BLaER1 (cell line): ENCODE data around the gene HIGD2A.
"Not testable (repeated sequence)": the region's sequence is repeated elsewhere in the genome, so short reads cannot be mapped to it uniquely, and the experiment has no call there.

Experiments used
- H3K27ac ChIP-seq: shearing (Covaris generic); formaldehyde crosslinking; 2 replicates; pipeline ENCODE4 v1.8.1; 2022
- H3K27me3 ChIP-seq: shearing (Covaris generic); formaldehyde crosslinking; 2 replicates; pipeline ENCODE4 v1.8.1; 2022
- H3K36me3 ChIP-seq: shearing (Covaris generic); formaldehyde crosslinking; 2 replicates; pipeline ENCODE4 v1.8.1; 2022
- H3K4me1 ChIP-seq: shearing (Covaris generic); formaldehyde crosslinking; 2 replicates; pipeline ENCODE4 v1.8.1; 2022
- H3K4me2 ChIP-seq: shearing (Covaris generic); formaldehyde crosslinking; 2 replicates; pipeline ENCODE4 v1.8.1; 2022
- H3K4me3 ChIP-seq: shearing (Covaris generic); formaldehyde crosslinking; 2 replicates; pipeline ENCODE4 v1.8.1; 2022
- H3K9ac ChIP-seq: shearing (Covaris generic); formaldehyde crosslinking; 2 replicates; pipeline ENCODE4 v1.8.1; 2022
- H3K9me3 ChIP-seq: shearing (Covaris generic); formaldehyde crosslinking; 2 replicates; pipeline ENCODE4 v1.8.1; 2022
- H4K20me1 ChIP-seq: shearing (Covaris generic); formaldehyde crosslinking; 2 replicates; pipeline ENCODE4 v1.8.1; 2022
- Cebpa-rat ChIP-seq: shearing (Covaris generic); IDR thresholded peaks from 2 replicates; pipeline ENCODE4 v1.8.1; 2022

Gene HIGD2A

DNA sequence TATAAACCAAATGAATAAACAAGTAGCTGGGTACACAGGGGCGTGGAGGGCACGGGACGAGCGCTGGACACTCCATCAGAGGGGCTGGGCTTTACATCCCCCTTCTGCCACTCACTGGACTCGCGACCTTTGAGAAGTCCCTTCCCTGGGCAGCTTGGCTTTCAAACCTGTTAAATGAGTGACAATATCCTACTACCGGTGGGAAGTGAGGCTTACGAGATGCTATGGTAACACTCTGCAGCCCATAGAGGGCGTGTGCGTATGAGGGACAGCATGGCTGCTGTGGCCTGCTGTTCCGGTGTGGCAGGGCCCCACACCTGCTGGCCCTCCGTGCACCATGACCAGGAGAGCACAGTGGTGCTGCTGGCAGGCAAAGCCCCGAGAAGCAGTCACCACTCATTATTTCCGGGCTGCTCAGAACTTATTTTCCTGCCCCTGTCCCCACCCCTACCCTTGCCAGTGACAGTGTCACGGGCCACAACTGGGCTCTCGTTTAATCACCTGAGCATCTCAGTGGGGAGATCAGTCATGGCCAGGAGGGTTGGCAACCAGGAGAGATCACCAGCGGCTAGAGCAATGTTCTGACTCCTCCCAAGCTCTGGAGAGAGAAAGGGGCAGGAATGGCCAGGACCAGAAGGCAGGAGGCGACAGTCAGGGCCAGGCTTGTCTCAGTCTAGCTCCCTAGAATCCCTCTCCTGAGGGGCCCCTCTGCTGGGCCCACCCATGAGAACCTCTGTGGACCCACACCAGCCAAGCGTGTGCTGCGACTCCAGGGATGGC is 17.3 kb downstream of the HIGD2A start:
- H3K4me2 ChIP-seq, result no peak overlapping the region
- H3K4me1 ChIP-seq, result peaks cover 7% of the 10 kb centered on the region; the same call in 1 of the 2 replicates
- H3K36me3 ChIP-seq, result peaks cover 76% of the 10 kb centered on the region
- no peaks in the 10 kb centered on the region for H3K27me3 ChIP-seq
- TF ChIP-seq Cebpa-rat, result no peak
- H4K20me1 ChIP-seq, result peaks cover 6% of the 10 kb centered on the region
- H3K27ac ChIP-seq, result no peak overlapping the region
- no peak overlapping the region for H3K4me3 ChIP-seq
- H3K9me3 ChIP-seq, result no peaks in the 10 kb centered on the region
- no peak overlapping the region for H3K9ac ChIP-seq

GRCh38 chr5:176406436-176407052 is 18.0 kb downstream of the HIGD2A start:
- Histone ChIP-seq H3K9ac (no peak overlapping the region), H3K4me2 (no peak overlapping the region)

GRCh38 chr5:176407456-176408251 is 19.1 kb downstream of the HIGD2A start:
- Histone ChIP-seq H4K20me1 (peaks cover 21% of the 10 kb centered on the region), H3K9me3 (no peaks in the 10 kb centered on the region), H3K9ac (no peak overlapping the region), H3K4me2 (no peak overlapping the region), H3K4me3 (no peak overlapping the region), H3K27ac (no peak overlapping the region), H3K4me1 (peaks cover 14% of the 10 kb centered on the region; the same call in 1 of the 2 replicates), H3K27me3 (no peaks in the 10 kb centered on the region), H3K36me3 (peaks cover 71% of the 10 kb centered on the region)
- no peak for TF ChIP-seq Cebpa-rat

More at GRCh38 chr5:176406436-176407052, 18.0 kb downstream of the HIGD2A start:
- Histone ChIP-seq H4K20me1 (peaks cover 13% of the 10 kb centered on the region), H3K27me3 (no peaks in the 10 kb centered on the region), H3K4me1 (peaks cover 7% of the 10 kb centered on the region; the same call in 1 of the 2 replicates), H3K4me3 (no peak overlapping the region), H3K9me3 (no peaks in the 10 kb centered on the region), H3K36me3 (peaks cover 71% of the 10 kb centered on the region), H3K27ac (no peak overlapping the region)
- no peak for TF ChIP-seq Cebpa-rat

DNA sequence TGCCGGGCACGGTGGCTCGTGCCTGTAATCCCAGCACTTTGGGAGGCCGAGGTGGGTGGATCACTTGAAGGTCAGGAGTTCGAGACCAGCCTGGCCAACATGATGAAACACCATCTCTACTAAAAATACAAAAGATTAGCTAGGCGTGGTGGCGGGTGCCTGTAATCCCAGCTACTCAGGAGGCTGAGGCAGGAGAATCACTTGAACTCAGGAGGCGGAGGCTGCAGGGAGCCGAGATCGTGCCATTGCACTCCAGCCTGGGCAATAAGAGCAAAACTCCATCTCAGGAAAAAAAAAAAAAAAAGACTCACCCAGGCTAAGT is 19.7 kb downstream of the HIGD2A start:
- H3K4me2 ChIP-seq, H3K27ac ChIP-seq, H3K9ac ChIP-seq, H3K9me3 ChIP-seq, H3K27me3 ChIP-seq, H3K4me3 ChIP-seq: not testable (repeated sequence)
- Histone ChIP-seq H3K4me1 (peaks cover 14% of the 10 kb centered on the region; the same call in 1 of the 2 replicates), H3K36me3 (peaks cover 71% of the 10 kb centered on the region), H4K20me1 (peaks cover 26% of the 10 kb centered on the region)

- Histone ChIP-seq H3K27me3 (no peaks in the 10 kb centered on the region), H3K9me3 (no peaks in the 10 kb centered on the region), H4K20me1 (peaks cover 30% of the 10 kb centered on the region), H3K4me2 (no peak overlapping the region), H3K36me3 (peaks cover 71% of the 10 kb centered on the region), H3K4me1 (peaks cover 14% of the 10 kb centered on the region; the same call in 1 of the 2 replicates), H3K9ac (no peak overlapping the region), H3K4me3 (no peak overlapping the region), H3K27ac (no peak overlapping the region)
- no peak for TF ChIP-seq Cebpa-rat
These were observed 20.0 kb downstream of the HIGD2A start for GRCh38 chr5:176408590-176408989.

- Histone ChIP-seq H3K4me3 (no peak overlapping the region), H3K27me3 (no peaks in the 10 kb centered on the region), H3K4me1 (peaks cover 13% of the 10 kb centered on the region), H3K4me2 (no peak overlapping the region), H4K20me1 (peaks cover 41% of the 10 kb centered on the region), H3K9me3 (no peaks in the 10 kb centered on the region), H3K27ac (no peak overlapping the region), H3K36me3 (peaks cover 59% of the 10 kb centered on the region), H3K9ac (no peak overlapping the region)
- TF ChIP-seq Cebpa-rat, result no peak
These were observed 21.2 kb downstream of the HIGD2A start for GRCh38 chr5:176409765-176410164.

- Histone ChIP-seq H3K27me3 (no peaks in the 10 kb centered on the region), H3K9ac (no peak overlapping the region), H3K4me3 (no peak overlapping the region), H3K27ac (no peak overlapping the region), H3K9me3 (no peaks in the 10 kb centered on the region), H3K36me3 (peaks cover 51% of the 10 kb centered on the region), H3K4me2 (no peak overlapping the region), H4K20me1 (peaks cover 41% of the 10 kb centered on the region), H3K4me1 (peaks cover 21% of the 10 kb centered on the region)
- no peak for TF ChIP-seq Cebpa-rat
These were observed 22.1 kb downstream of the HIGD2A start for GRCh38 chr5:176410486-176411180.

DNA sequence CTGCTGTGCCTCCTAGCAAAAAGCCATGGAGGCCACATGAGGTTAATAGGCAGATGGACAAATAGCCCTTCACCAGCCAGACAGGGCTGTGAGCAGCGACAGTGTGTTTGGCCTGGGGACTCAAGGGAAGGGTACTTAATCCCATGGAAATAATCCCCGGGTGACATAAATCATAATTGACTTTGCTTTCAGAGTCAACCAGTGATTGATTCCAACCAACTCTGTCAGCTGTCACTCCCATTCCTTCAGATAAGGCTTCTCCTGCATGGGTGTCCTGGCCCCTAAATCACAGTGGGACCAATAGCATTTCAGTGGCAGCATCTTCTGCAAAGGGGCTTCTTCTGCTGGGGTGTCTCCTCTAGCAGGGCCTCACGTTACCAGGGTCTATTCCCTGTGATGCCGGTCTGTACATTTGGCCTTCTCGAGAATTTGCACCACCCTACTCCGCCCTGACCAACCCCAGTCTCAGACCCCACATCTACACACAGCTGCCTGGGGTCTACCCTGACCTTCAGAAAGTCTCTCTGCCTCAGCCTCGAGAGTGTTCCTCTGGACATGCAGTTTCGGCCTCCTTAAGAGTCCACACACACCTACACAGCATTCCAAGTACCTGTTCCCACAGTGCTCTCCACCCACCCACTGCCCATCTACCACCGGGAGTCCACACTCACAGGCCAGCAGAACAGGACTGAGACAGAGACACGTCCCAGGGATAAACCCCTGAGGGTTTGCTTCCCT is 24.1 kb downstream of the HIGD2A start:
- Histone ChIP-seq H3K27me3 (no peaks in the 10 kb centered on the region), H3K9ac (no peak overlapping the region), H3K36me3 (peaks cover 30% of the 10 kb centered on the region), H3K4me2 (no peak overlapping the region), H4K20me1 (peaks cover 41% of the 10 kb centered on the region), H3K4me3 (no peak overlapping the region), H3K4me1 (peaks cover 33% of the 10 kb centered on the region), H3K9me3 (no peaks in the 10 kb centered on the region), H3K27ac (no peak overlapping the region)
- TF ChIP-seq Cebpa-rat, result no peak

DNA sequence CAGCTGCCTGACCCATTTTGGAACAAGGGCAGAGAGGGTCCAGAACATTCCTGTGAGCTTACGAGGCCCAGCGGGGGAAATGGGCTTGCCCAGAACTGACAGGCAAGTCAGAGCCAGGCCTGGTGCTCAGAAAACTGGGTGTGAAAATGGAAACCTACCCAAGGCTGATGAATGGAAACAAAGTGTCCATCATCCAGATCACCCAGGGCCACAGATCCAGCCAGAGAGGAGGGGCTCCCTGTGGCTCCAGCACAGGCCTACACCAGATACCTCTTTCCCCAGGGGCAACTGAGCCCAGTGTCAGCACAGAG is 24.7 kb downstream of the HIGD2A start:
- no peak for TF ChIP-seq Cebpa-rat
- peaks cover 33% of the 10 kb centered on the region for H3K4me1 ChIP-seq
- H3K9me3 ChIP-seq, result no peaks in the 10 kb centered on the region
- peaks cover 25% of the 10 kb centered on the region for H3K36me3 ChIP-seq
- H3K27ac ChIP-seq, result no peak overlapping the region
- H3K27me3 ChIP-seq, result no peaks in the 10 kb centered on the region
- H3K9ac ChIP-seq, result no peak overlapping the region
- no peak overlapping the region for H3K4me3 ChIP-seq
- H4K20me1 ChIP-seq, result peaks cover 41% of the 10 kb centered on the region
- no peak overlapping the region for H3K4me2 ChIP-seq
